GM12878 (cell line): Measurements from ENCODE around the gene SELENBP1. TPM values are rescaled to one million over a fixed set of nuclear protein-coding genes. Genes with fewer than 3 reads are reported as not detected.

Experiments used
- BACH1 ChIP-seq: fragments of 450-650 bp; IDR thresholded peaks from 2 replicates; pipeline ENCODE4 v1.6.1; 2017; ENCODE audit warnings: mild to moderate bottlenecking, borderline replicate concordance
- BHLHE40 ChIP-seq, 2 experiments: fragments of 450-650 bp in 1 of 2; IDR thresholded peaks; 2 replicates each; pipeline ENCODE4 v1.6.1; 2011 to 2017; ENCODE audit warnings: low read depth in 2 of 2, borderline replicate concordance in 1 of 2, improper control_type of control experiment in 1 of 2, low read length in 1 of 2, mild to moderate bottlenecking in 1 of 2
- BMI1 ChIP-seq: fragments of 450-650 bp; IDR thresholded peaks from 2 replicates; pipeline ENCODE4 v1.6.1; 2016; ENCODE audit warnings: mild to moderate bottlenecking, moderate library complexity, borderline replicate concordance
- CBX3 ChIP-seq: fragments of 200-600 bp; sonication (generic); IDR thresholded peaks from 2 replicates; pipeline ENCODE4 v1.6.1; 2016; ENCODE audit warnings: low read depth, borderline replicate concordance
- CREM ChIP-seq: IDR thresholded peaks from 2 replicates; pipeline ENCODE4 v1.6.1; 2014; ENCODE audit warnings: antibody characterized with exemption, low read depth
- IKZF2 ChIP-seq, 2 experiments: fragments of 450-650 bp; IDR thresholded peaks; 2 replicates each; pipeline ENCODE4 v1.6.1; 2017; ENCODE audit warnings: mild to moderate bottlenecking in 2 of 2, moderate library complexity in 2 of 2
- SMAD1 ChIP-seq: fragments of 450-650 bp; IDR thresholded peaks from 2 replicates; pipeline ENCODE4 v1.6.1; 2018; ENCODE audit warnings: mild to moderate bottlenecking, low read depth; ENCODE audit not compliant: partially characterized antibody
- SPI1 ChIP-seq: IDR thresholded peaks from 2 replicates; pipeline ENCODE4 v1.6.1; 2011; ENCODE audit warnings: low read depth, mild to moderate bottlenecking, low read length, moderate library complexity, borderline replicate concordance; ENCODE audit not compliant: insufficient read depth
- SREBF1 ChIP-seq: IDR thresholded peaks from 2 replicates; pipeline ENCODE4 v1.6.1; 2012; ENCODE audit warnings: mild to moderate bottlenecking, low read length
- TCF3 ChIP-seq: IDR thresholded peaks from 2 replicates; pipeline ENCODE4 v1.6.1; 2012; ENCODE audit warnings: low read depth, mild to moderate bottlenecking, low read length, borderline replicate concordance; ENCODE audit not compliant: insufficient read depth
- WRNIP1 ChIP-seq: IDR thresholded peaks from 2 replicates; pipeline ENCODE4 v1.6.1; 2011; ENCODE audit warnings: low read depth, low read length, improper control_type of control experiment, borderline replicate concordance
- polyA plus RNA-seq, 11 experiments: library from polyadenylated mRNA; depleted of rRNA in 4 of 11; unstranded in 6 of 11; stranded (reverse) in 5 of 11; fragments of >200 nt; fragmentation: Nextera tagmentation in 4 of 11; fragmentation: Illumina TruSeq in 1 of 11; extraction: Ambion mirVana in 4 of 11; extraction: Trizol in 1 of 11; gene quantifications; 1 replicate in 1 of 11; 2 replicates in 10 of 11; pipeline versions ENCODE4 v1.2.1 to v1.2.3, GENCODE V29; 2011 to 2016; ENCODE audit warnings: inconsistent platforms in 2 of 11, missing spikeins in 2 of 11, low read depth in 1 of 11
- total RNA-seq, 4 experiments: library from RNA; depleted of rRNA in 3 of 4; stranded (reverse); fragments of >200 nt in 3 of 4; fragmentation: Illumina TruSeq in 1 of 4; extraction: Trizol in 1 of 4; gene quantifications; 2 replicates each; pipeline versions ENCODE4 v1.2.1 to v1.2.3, GENCODE V29; 2013 to 2021
- TF ChIP-seq, protein P1 (sequence below): fragments of 450-650 bp; conservative IDR thresholded peaks from 2 replicates; pipeline ENCODE4 v1.6.1; 2017; ENCODE audit warnings: mild to moderate bottlenecking, moderate library complexity
- TF ChIP-seq, protein P2 (sequence below): fragments of 150-350 bp; IDR thresholded peaks from 2 replicates; pipeline ENCODE4 v1.6.1; 2016; ENCODE audit warnings: low read depth, low read length
- TF ChIP-seq, protein P3 (sequence below): fragments of 450-650 bp; IDR thresholded peaks from 2 replicates; pipeline ENCODE4 v1.6.1; 2017; ENCODE audit warnings: antibody characterized with exemption, mild to moderate bottlenecking, moderate library complexity
- TF ChIP-seq, protein P4 (sequence below): fragments of 450-650 bp; IDR thresholded peaks from 2 replicates; pipeline ENCODE4 v1.6.1; 2016; ENCODE audit warnings: mild to moderate bottlenecking

SELENBP1 gene
- total and polyA plus RNA-seq, 10 of the 15 experiments (the other 5 are each of a cell fraction or from before 2014, with no cell fraction given) = 0.41 TPM; not detected in 9

DNA sequence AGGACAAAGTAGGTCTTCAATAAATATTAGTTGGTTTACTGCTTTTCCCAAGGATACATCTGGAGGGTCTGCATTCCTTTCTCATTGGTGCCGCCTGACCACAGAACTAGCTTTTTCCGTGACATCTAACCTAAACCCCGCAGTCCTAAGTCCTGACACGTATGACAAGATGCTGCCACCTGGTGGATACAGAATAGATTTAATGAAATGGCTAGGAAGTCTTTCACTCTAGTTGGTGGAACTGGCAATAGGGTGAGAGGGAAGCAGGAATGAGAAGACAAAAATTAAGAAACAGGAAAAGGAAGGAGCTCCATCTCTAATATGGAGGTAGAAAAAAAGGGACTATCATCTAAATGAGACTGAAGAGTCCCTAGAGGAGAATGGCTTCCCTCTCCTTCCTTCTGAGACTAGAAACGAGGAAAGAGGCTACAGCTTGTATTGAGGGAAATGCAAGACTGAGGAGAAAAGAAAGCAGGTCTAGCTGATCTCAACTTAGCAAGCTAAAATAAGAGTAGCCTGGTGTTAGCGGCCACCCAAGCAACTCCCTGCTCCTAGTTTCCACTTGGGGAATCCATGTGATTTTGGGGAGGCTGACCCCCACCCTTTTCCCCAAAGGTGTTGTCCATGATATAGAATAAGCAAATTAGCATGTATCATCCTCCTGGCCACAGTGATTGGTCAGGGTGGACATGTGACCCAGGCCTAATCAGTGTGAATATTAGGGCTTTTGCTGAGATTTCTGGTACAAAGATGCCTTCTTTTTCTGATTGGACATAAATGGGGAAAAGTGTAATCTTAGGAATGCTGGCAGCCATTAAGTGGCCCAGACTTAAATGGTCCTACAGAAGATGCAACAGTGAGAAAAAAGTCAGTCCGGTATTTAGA, 31.4 kb downstream of the SELENBP1 start (continued):
- no peak for TF ChIP-seq TCF3
- TF ChIP-seq SPI1 = no peak
- TF ChIP-seq BHLHE40 (IDR thresholded peaks at IDR 0.05; ENCODE audit: borderline replicate concordance in 1 of 2, low read depth in 2 of 2, low read length in 1 of 2) = 0 out of 4 replicates have a peak, but pooled peaks of 1 of the 2 experiments have one; percentile 32
- TF ChIP-seq, protein P1, sequence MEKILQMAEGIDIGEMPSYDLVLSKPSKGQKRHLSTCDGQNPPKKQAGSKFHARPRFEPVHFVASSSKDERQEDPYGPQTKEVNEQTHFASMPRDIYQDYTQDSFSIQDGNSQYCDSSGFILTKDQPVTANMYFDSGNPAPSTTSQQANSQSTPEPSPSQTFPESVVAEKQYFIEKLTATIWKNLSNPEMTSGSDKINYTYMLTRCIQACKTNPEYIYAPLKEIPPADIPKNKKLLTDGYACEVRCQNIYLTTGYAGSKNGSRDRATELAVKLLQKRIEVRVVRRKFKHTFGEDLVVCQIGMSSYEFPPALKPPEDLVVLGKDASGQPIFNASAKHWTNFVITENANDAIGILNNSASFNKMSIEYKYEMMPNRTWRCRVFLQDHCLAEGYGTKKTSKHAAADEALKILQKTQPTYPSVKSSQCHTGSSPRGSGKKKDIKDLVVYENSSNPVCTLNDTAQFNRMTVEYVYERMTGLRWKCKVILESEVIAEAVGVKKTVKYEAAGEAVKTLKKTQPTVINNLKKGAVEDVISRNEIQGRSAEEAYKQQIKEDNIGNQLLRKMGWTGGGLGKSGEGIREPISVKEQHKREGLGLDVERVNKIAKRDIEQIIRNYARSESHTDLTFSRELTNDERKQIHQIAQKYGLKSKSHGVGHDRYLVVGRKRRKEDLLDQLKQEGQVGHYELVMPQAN = no peak
- no peak for TF ChIP-seq BMI1
- no peak for TF ChIP-seq BACH1
- peak; percentile 55; the same call in 1 of the 2 replicates for TF ChIP-seq CREM
- TF ChIP-seq, protein P2, sequence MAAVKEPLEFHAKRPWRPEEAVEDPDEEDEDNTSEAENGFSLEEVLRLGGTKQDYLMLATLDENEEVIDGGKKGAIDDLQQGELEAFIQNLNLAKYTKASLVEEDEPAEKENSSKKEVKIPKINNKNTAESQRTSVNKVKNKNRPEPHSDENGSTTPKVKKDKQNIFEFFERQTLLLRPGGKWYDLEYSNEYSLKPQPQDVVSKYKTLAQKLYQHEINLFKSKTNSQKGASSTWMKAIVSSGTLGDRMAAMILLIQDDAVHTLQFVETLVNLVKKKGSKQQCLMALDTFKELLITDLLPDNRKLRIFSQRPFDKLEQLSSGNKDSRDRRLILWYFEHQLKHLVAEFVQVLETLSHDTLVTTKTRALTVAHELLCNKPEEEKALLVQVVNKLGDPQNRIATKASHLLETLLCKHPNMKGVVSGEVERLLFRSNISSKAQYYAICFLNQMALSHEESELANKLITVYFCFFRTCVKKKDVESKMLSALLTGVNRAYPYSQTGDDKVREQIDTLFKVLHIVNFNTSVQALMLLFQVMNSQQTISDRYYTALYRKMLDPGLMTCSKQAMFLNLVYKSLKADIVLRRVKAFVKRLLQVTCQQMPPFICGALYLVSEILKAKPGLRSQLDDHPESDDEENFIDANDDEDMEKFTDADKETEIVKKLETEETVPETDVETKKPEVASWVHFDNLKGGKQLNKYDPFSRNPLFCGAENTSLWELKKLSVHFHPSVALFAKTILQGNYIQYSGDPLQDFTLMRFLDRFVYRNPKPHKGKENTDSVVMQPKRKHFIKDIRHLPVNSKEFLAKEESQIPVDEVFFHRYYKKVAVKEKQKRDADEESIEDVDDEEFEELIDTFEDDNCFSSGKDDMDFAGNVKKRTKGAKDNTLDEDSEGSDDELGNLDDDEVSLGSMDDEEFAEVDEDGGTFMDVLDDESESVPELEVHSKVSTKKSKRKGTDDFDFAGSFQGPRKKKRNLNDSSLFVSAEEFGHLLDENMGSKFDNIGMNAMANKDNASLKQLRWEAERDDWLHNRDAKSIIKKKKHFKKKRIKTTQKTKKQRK = no peak
- TF ChIP-seq, protein P3, sequence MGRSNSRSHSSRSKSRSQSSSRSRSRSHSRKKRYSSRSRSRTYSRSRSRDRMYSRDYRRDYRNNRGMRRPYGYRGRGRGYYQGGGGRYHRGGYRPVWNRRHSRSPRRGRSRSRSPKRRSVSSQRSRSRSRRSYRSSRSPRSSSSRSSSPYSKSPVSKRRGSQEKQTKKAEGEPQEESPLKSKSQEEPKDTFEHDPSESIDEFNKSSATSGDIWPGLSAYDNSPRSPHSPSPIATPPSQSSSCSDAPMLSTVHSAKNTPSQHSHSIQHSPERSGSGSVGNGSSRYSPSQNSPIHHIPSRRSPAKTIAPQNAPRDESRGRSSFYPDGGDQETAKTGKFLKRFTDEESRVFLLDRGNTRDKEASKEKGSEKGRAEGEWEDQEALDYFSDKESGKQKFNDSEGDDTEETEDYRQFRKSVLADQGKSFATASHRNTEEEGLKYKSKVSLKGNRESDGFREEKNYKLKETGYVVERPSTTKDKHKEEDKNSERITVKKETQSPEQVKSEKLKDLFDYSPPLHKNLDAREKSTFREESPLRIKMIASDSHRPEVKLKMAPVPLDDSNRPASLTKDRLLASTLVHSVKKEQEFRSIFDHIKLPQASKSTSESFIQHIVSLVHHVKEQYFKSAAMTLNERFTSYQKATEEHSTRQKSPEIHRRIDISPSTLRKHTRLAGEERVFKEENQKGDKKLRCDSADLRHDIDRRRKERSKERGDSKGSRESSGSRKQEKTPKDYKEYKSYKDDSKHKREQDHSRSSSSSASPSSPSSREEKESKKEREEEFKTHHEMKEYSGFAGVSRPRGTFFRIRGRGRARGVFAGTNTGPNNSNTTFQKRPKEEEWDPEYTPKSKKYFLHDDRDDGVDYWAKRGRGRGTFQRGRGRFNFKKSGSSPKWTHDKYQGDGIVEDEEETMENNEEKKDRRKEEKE = no peak
- TF ChIP-seq IKZF2 (IDR thresholded peaks at IDR 0.05) = peak in 1 of 2 experiments; percentile 29; a peak in 2 of 4 replicates
- TF ChIP-seq, protein P4, sequence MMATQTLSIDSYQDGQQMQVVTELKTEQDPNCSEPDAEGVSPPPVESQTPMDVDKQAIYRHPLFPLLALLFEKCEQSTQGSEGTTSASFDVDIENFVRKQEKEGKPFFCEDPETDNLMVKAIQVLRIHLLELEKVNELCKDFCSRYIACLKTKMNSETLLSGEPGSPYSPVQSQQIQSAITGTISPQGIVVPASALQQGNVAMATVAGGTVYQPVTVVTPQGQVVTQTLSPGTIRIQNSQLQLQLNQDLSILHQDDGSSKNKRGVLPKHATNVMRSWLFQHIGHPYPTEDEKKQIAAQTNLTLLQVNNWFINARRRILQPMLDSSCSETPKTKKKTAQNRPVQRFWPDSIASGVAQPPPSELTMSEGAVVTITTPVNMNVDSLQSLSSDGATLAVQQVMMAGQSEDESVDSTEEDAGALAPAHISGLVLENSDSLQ = no peak
- TF ChIP-seq SREBF1 = no peak
- TF ChIP-seq SMAD1 = no peak
- no peak for TF ChIP-seq WRNIP1
- TF ChIP-seq CBX3 = no peak
